Stimulated activated CD4-positive, alpha-beta T cell treated with anti-CD3 and anti-CD28 coated beads, Interleukin-15, amount 100 ng/mL, for 24 hours (primary cell): ENCODE data around the gene NCOA3.
A peak's percentile ranks its signal among the peaks of the same experiment; 100 is the strongest.

Experiments
- DNase-seq: peaks from one replicate; pipeline ENCODE4 v3.0.0-alpha.2; 2020

Gene NCOA3

DNA sequence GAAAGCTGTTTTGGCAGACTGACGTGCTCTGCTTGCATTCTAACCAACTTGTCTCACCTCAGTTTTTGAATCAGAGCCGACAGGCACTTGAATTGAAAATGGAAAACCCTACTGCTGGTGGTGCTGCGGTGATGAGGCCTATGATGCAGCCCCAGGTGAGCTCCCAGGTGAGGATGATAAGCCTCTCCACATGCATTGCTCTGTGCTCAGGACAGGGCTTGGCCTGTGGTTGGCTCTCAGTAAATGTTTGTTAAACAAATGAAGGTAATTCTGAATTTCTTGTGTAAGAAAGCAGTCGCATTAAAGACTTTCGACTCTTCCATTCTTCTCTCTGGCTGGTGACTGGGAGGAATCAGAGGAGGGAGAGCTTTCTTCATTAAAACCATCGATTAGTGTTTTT, 147.3 kb downstream of the NCOA3 start:
- no peak for DNase-seq

DNA sequence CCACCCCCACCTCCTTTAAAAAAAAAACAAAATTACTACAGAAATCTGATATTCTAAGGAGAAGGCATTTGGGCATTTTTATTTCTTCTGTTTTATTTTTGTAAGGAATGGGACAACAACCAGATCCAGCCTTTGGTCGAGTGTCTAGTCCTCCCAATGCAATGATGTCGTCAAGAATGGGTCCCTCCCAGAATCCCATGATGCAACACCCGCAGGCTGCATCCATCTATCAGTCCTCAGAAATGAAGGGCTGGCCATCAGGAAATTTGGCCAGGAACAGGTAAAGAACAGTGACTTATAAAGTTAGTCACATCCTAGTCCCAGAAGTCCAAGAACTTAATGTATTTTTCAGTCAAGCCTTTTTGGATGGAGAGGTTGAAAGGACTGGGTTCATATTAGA, 150.6 kb downstream of the NCOA3 start:
- no peak for DNase-seq

- DNase-seq = no peak
These were observed 151.1 kb downstream of the NCOA3 start for GRCh38 chr20:47652794-47653193.

DNA sequence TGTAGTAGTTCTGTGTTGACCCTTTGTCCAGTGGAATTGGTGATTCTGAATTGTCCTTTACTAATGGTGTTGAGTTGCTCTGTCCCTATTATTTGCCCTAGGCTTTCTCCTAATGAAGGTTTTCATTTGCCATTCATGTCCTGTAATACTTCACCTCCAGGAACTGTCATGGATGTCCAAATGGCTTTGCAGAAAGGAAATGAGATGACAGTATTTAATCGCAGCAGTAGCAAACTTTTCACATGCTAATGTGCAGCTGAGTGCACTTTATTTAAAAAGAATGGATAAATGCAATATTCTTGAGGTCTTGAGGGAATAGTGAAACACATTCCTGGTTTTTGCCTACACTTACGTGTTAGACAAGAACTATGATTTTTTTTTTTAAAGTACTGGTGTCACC, 152.2 kb downstream of the NCOA3 start:
- DNase-seq = no peak

GRCh38 chr20:47654370-47654769, 152.7 kb downstream of the NCOA3 start:
- no peak for DNase-seq

DNA sequence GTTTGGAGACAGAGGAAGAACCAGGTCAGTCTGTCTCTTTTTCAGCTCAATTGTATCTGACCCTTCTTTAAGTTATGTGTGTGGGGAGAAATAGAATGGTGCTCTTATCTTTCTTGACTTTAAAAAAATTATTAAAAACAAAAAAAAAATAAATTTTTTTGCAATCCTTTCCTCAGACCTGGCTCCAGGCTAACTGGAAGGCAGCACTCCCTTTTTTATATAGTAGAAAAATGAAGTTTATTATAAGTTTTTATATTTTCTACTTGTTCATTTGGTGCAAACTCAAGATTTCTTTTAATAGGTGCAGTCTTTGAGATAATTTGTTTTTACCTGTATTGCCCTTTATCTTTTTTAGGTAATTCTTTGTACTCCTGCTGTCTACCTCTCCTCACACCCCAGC, 153.9 kb downstream of the NCOA3 start:
- no peak for DNase-seq

GRCh38 chr20:47656318-47656717, 154.6 kb downstream of the NCOA3 start:
- no peak for DNase-seq

- no peak for DNase-seq
These were observed 158.4 kb downstream of the NCOA3 start for GRCh38 chr20:47659904-47660601.

DNA sequence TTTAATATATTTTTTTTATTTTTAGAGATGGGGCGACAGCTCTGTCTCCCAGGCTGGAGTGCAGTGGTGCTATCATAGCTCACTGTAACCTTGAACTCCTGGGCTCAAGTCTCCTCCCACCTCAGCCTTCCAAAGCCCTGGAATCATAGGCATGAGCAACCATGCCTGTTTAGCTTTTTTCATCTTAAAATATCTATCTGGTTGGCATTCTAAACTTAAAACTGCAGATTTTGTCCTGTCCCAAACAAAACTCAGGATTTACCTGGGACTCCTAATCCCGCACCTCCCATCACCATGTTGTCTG, 158.9 kb downstream of the NCOA3 start:
- DNase-seq = no peak

DNA sequence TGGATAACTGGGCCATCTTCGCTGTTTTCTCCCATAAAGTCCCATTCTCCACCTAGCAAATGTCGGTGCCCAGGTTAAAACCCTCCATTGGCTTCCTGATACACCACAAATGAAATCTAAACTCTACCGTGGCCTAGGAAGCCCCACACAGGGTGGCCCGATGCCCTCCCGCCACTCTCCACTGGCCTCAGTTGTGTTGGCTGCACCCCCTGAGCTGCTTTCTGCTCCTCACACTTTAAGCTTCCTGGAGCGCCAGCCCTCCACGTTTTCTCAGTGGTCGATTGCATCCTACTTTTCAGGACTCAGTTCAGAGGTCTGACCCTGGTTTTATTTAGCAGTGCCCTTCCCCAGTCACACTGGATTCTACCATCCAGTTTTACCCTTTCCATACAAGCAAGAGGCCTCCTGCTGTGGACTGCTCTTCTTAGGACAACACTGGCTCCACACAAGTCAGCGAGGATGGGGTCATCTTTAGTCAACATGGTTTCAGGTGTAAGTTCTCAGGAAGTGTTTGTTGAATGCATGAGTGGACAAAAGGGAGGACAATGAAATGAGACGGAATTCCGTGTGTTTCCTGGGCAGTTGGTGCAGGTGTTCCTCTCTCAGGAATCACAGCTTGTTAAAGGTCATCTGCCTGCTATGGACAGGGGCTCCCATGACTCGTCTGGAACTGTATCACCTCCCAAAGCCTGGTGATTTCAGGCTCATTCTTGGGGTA, 159.5 kb downstream of the NCOA3 start:
- DNase-seq = no peak

GRCh38 chr20:47661714-47662113, 160.0 kb downstream of the NCOA3 start:
- no peak for DNase-seq

DNA sequence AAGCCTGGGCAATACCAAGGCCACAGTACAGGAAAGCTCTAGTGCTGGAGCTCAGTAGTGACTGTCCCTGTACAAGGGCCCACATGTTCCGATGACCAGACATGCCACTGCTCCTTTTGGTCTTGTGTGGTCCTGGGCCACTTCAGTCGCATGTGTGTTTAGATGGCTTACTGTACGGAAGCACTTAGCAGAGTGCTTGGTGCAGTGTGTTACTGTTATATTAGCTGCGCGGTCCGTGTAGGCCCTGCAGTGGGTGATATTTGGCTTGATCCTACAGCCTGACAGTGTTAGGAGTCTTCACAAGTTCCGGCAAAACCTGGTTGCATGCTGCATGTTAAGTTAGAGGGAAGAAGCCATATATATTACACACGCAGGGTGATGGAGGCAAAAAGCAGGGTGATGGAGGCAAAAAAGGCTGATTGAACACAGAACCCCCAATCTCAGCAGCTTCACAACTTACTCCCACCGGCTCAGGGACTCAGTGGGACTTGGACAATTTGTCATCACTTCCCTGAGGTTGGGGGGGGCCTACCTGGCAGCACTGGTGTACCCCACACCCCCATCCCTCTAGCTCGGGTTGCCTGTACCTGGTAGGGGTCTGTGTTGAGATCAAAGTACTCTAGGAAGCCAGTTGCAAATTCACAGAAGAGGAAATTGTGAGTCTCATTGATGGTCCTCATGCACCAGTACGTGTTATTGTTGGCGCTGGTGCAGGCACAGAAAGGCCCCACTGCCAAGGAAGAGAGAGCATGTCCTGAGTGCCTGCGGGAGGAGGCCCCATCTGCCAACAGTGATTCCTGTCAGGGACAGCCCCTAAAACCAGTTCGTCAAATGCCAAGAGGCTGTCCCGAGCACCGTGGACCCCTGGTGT, 161.0 kb downstream of the NCOA3 start:
- no peak for DNase-seq

- DNase-seq = peak; percentile 77
These were observed 161.8 kb downstream of the NCOA3 start for GRCh38 chr20:47663354-47664067.

DNA sequence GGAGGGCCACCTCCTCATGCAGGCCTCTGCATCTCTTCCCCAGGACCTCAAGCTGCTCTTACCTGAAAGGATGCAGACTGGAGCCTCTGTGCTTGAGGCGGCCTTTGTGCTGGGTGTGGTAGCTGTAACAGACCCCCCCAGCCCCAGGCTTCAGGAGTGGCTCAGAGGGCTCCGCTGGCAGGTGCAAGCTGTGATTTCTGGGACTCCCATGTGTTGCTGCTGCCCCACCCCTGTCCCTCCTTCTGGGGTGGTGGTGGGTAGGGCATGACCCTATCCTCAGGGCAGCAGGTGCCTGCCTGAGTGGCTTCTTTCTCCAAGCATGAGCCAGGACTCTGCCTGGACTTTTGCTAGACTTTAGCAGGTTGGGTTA, 162.4 kb downstream of the NCOA3 start:
- DNase-seq = no peak

DNA sequence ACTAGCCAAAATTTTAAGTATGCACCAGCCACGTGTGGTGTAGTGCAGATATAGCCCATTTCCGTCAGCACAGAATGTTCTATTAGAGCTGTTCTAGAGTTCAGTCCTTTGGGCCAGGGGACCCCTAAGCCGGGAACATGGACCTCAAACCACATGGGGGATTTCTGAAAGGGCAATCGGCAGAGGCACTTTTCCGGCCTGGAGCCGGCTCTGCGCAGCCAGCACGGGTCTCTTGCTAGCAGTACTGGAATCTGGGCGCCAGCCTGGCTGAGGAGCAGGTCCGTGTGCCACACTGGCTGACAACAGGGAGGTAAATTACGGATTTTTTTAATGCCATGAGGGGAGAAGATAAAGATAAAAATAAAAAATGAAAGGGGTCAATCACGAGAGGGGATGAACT, 163.1 kb downstream of the NCOA3 start:
- no peak for DNase-seq

GRCh38 chr20:47665221-47665991, 163.7 kb downstream of the NCOA3 start:
- no peak for DNase-seq

DNA sequence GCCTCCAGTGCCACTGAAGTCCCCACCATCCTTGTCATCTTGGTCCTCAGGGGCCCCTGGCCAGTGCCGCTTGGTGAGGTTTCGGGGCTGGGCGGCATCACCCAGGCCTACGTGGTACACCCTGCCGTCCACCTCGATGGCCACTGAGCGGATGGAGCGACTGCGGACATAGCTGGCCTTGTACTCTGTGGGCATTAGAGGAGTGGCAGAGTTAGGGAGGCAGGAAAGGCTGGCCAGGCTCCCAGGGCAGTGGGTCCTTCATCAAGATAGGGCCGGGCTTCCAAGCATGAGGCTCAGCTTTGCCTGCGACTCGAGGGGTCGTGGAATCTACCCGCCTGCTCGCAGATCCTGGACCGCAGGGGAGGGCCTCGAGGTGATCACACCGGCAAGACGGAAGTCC, 164.6 kb downstream of the NCOA3 start:
- no peak for DNase-seq

GRCh38 chr20:47667086-47667485, 165.4 kb downstream of the NCOA3 start:
- DNase-seq = no peak

GRCh38 chr20:47667531-47668312, 166.0 kb downstream of the NCOA3 start:
- DNase-seq = no peak

DNA sequence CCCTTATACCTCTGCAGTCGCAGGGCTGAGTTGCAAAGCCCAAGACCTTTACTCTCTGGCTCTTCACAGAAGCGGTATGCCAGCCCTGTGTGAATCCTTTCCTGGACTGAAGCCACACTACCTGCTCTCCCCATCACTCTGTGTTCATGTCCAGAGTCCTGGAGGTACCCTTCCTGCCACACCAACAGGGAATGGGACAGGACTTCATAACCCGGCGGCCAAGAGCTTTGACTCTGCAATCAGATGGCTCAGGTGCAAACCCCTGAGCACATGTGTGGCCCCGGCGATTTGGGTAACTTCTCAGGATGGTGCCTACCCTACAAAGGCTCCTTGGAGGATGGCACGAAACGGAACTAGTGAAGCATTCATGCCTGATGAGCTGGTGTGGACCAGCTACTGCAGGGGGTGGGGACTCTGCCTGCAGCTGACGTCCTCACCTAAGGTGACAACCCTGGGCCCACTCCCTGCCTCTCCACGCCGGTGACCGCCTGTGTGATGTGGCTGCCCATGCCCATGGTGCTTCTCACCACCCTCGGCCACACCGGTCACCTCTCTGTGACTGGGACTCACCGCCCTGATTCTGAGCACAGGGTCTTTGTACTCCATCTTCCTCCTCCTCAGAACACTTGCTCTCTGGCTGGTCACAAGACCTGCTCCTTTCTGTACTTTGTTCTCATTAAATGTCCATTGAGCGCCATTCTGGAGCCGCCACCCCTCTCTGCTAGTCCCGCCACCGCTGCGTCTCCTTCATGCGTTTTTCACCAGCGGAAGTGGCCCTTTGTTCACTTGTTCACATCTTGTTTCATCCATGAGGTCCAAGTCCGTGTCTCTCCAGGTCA, 166.8 kb downstream of the NCOA3 start:
- no peak for DNase-seq

DNA sequence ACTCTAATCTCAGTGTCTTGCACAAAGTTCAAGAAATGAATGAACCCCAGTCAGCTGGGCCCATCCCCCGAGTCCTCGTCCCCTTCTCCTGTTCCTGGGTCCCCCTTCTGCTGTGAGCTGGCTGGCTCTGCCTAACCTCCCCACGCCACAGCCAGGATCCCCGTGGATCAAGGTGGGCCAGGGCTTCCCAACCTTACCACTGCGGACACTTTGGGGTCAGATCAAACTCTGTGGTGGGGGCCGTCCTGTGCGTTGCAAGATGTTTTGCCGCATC, 167.4 kb downstream of the NCOA3 start:
- no peak for DNase-seq
